ENCODE data around the gene TMEM243.

DNA sequence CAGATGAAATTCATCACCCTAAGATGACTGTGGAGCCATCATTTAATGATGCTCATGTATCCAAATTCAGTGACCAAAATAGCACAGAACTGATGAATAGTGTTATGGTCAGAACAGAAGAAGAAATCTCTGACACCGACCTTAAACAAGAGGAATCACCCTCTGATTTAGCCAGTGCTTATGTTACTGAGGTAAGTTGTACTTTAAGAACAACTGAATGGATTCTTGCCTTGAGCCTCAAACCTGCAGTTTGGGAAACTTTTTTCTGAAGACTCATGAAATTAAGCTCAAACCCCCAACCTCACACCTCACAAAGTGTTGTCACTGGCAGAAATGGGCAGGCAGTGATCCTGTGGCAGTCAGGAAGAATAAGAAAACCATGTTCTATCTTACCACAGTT is 25.6 kb downstream of the TMEM243 start:
- TF ChIP-seq, protein P1, sequence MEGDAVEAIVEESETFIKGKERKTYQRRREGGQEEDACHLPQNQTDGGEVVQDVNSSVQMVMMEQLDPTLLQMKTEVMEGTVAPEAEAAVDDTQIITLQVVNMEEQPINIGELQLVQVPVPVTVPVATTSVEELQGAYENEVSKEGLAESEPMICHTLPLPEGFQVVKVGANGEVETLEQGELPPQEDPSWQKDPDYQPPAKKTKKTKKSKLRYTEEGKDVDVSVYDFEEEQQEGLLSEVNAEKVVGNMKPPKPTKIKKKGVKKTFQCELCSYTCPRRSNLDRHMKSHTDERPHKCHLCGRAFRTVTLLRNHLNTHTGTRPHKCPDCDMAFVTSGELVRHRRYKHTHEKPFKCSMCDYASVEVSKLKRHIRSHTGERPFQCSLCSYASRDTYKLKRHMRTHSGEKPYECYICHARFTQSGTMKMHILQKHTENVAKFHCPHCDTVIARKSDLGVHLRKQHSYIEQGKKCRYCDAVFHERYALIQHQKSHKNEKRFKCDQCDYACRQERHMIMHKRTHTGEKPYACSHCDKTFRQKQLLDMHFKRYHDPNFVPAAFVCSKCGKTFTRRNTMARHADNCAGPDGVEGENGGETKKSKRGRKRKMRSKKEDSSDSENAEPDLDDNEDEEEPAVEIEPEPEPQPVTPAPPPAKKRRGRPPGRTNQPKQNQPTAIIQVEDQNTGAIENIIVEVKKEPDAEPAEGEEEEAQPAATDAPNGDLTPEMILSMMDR (conservative IDR thresholded peaks at IDR 0.05 in 1 of 2, IDR thresholded peaks at IDR 0.05 in 1 of 2; ENCODE audit: low read depth in 1 of 2, low read length in 2 of 2) = no peak
- no peak for TF ChIP-seq EZH2 (IDR thresholded peaks at IDR 0.05; ENCODE audit: low read length, missing control alignments)
